ENCODE results near the gene SPATA32. TPM values are rescaled to one million over a fixed set of nuclear protein-coding genes. Genes with fewer than 3 reads are reported as not detected.
"Not testable (repeated sequence)": the region's sequence is repeated elsewhere in the genome, so short reads cannot be mapped to it uniquely, and the experiment has no call there.

Gene SPATA32
- total RNA-seq, 4 donors from 2014 or later: not detected

GRCh38 chr17:45253879-45254278, 8.0 kb downstream of the SPATA32 start:
- DNase-seq: no peak
- Histone ChIP-seq H3K27me3 (no peaks in the 10 kb centered on the region), H3K9me3 (no peaks in the 10 kb centered on the region), H3K4me3 (no peak overlapping the region), H3K27ac (no peak overlapping the region), H3K36me3 (no peaks in the 10 kb centered on the region), H3K4me1 (no peaks in the 10 kb centered on the region)
- TF ChIP-seq CTCF (IDR thresholded peaks at IDR 0.05): no peak
- no peak for TF ChIP-seq POLR2A (IDR thresholded peaks at IDR 0.05)
- intact Hi-C loops (cut with DNase I; ENCODE audit: low total_unique reads): no loop called here

- H3K4me1 ChIP-seq; intact Hi-C loops (cut with DNase I; ENCODE audit: low total_unique reads); H3K9me3 ChIP-seq; DNase-seq; H3K4me3 ChIP-seq; H3K36me3 ChIP-seq; H3K27ac ChIP-seq; H3K27me3 ChIP-seq: not testable (repeated sequence)
Observed at GRCh38 chr17:45253237-45253636, 8.7 kb downstream of the SPATA32 start.

- DNase-seq: no peak
- Histone ChIP-seq H3K36me3 (no peaks in the 10 kb centered on the region), H3K4me1 (peaks cover 0 to 4% of the 10 kb centered on the region in 2 donors), H3K27me3 (no peaks in the 10 kb centered on the region), H3K9me3 (no peaks in the 10 kb centered on the region), H3K27ac (no peak overlapping the region), H3K4me3 (no peak overlapping the region)
- TF ChIP-seq CTCF (IDR thresholded peaks at IDR 0.05): no peak
- no peak for TF ChIP-seq POLR2A (IDR thresholded peaks at IDR 0.05)
- intact Hi-C loops (cut with DNase I; ENCODE audit: low total_unique reads): no loop called here
Observed at GRCh38 chr17:45251931-45252330, 10.0 kb downstream of the SPATA32 start.

GRCh38 chr17:45248132-45248957, 13.5 kb downstream of the SPATA32 start:
- Histone ChIP-seq H3K36me3 (no peaks in the 10 kb centered on the region), H3K4me1 (peaks cover 0 to 4% of the 10 kb centered on the region in 2 donors), H3K4me3 (peak overlapping the region; percentile 34 to 39), H3K27me3 (no peaks in the 10 kb centered on the region), H3K9me3 (no peaks in the 10 kb centered on the region), H3K27ac (no peak overlapping the region)
- no peak for DNase-seq
- TF ChIP-seq CTCF (IDR thresholded peaks at IDR 0.05): no peak
- no peak for TF ChIP-seq POLR2A (IDR thresholded peaks at IDR 0.05)
- intact Hi-C loops (cut with DNase I; ENCODE audit: low total_unique reads): no loop called here

GRCh38 chr17:45247429-45248131, 14.3 kb downstream of the SPATA32 start:
- intact Hi-C loops (cut with DNase I; ENCODE audit: low total_unique reads): no loop called here
- Histone ChIP-seq H3K4me1 (peaks cover 0 to 4% of the 10 kb centered on the region in 2 donors), H3K36me3 (no peaks in the 10 kb centered on the region), H3K9me3 (no peaks in the 10 kb centered on the region), H3K27ac (peak overlapping the region in 1 of 2 donors; percentile 12), H3K27me3 (no peaks in the 10 kb centered on the region), H3K4me3 (peak overlapping the region; percentile 34 to 39)
- no peak for TF ChIP-seq CTCF (IDR thresholded peaks at IDR 0.05)
- TF ChIP-seq POLR2A (IDR thresholded peaks at IDR 0.05): peak in 1 of 2 donors; percentile 33
- DNase-seq: peak; percentile 56 to 75

All from uterus (tissue), 4 donors.